GM12872 (cell line): ENCODE results near the gene SIRT3.

Experiments
- TF ChIP-seq, protein P1 (sequence below): IDR thresholded peaks from 3 replicates; pipeline ENCODE4 v1.5.1; 2011; ENCODE audit warnings: low read depth, mild to moderate bottlenecking, low read length, moderate library complexity; ENCODE audit not compliant: insufficient read depth

Gene SIRT3

DNA sequence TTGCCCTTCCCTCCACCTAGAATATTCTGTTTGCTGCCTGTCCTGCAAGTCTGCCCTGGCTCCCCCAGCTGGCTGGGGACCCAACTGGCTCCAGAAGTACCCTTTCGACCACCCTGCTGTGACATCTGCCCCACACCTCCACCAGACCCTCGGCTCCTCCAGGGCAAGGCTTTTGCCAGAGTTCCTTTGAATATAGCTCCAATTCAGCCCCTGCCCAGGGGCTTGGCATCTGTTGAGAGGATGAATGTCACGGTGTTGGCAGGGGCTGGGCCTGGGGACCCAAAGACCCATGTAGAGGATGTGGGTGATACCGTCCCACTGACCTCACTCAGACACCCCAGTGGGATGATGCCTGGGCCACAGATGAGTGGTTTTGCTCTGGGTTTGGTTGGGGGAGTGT, 46.0 kb upstream of the SIRT3 start:
- TF ChIP-seq, protein P1, sequence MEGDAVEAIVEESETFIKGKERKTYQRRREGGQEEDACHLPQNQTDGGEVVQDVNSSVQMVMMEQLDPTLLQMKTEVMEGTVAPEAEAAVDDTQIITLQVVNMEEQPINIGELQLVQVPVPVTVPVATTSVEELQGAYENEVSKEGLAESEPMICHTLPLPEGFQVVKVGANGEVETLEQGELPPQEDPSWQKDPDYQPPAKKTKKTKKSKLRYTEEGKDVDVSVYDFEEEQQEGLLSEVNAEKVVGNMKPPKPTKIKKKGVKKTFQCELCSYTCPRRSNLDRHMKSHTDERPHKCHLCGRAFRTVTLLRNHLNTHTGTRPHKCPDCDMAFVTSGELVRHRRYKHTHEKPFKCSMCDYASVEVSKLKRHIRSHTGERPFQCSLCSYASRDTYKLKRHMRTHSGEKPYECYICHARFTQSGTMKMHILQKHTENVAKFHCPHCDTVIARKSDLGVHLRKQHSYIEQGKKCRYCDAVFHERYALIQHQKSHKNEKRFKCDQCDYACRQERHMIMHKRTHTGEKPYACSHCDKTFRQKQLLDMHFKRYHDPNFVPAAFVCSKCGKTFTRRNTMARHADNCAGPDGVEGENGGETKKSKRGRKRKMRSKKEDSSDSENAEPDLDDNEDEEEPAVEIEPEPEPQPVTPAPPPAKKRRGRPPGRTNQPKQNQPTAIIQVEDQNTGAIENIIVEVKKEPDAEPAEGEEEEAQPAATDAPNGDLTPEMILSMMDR, result no peak

DNA sequence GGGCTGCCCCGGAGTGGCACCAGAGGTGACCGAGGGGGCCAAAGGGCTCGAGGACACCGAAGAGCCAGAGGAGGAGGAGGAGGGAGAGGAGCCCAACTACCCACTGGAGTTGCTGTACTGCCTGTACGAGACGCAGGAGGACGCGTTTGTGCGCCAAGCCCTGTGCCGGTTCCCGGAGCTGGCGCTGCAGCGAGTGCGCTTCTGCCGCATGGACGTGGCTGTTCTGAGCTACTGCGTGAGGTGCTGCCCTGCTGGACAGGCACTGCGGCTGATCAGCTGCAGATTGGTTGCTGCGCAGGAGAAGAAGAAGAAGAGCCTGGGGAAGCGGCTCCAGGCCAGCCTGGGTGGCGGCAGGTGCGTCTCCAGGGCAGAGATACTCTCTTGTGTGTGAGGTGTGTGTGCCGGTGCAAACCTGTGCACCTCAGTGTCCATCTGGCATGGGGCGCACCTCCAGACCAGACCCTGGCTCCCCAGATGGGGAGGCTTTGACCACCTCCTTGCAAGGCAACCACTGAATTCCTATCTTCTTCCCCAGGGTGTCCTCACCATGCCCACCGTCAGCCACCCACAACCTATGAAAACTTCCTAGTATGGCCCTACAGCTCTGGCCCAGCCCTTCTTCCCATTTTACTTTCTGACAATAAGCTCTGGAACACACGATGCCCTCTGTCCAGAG, 45.5 kb upstream of the SIRT3 start:
- TF ChIP-seq, protein P1, result no peak

DNA sequence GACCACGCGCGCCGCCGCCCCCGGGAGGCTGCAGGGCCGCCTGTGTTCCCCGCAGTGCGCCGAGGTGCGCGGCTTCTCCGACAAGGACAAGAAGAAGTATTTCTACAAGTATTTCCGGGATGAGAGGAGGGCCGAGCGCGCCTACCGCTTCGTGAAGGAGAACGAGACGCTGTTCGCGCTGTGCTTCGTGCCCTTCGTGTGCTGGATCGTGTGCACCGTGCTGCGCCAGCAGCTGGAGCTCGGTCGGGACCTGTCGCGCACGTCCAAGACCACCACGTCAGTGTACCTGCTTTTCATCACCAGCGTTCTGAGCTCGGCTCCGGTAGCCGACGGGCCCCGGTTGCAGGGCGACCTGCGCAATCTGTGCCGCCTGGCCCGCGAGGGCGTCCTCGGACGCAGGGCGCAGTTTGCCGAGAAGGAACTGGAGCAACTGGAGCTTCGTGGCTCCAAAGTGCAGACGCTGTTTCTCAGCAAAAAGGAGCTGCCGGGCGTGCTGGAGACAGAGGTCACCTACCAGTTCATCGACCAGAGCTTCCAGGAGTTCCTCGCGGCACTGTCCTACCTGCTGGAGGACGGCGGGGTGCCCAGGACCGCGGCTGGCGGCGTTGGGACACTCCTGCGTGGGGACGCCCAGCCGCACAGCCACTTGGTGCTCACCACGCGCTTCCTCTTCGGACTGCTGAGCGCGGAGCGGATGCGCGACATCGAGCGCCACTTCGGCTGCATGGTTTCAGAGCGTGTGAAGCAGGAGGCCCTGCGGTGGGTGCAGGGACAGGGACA, 44.8 kb upstream of the SIRT3 start:
- TF ChIP-seq, protein P1, result no peak

DNA sequence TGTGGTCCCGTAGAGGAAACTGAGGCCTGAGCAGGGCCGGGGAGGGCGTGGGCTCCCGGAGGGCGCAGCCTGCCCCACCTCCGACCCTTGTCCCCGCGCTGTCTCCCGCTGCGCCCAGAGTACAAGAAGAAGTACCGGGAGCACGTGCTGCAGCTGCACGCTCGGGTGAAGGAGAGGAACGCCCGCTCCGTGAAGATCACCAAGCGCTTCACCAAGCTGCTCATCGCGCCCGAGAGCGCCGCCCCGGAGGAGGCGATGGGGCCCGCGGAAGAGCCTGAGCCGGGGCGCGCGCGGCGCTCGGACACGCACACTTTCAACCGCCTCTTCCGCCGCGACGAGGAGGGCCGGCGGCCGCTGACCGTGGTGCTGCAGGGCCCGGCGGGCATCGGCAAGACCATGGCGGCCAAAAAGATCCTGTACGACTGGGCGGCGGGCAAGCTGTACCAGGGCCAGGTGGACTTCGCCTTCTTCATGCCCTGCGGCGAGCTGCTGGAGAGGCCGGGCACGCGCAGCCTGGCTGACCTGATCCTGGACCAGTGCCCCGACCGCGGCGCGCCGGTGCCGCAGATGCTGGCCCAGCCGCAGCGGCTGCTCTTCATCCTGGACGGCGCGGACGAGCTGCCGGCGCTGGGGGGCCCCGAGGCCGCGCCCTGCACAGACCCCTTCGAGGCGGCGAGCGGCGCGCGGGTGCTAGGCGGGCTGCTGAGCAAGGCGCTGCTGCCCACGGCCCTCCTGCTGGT, 44.0 kb upstream of the SIRT3 start:
- TF ChIP-seq, protein P1, result no peak

DNA sequence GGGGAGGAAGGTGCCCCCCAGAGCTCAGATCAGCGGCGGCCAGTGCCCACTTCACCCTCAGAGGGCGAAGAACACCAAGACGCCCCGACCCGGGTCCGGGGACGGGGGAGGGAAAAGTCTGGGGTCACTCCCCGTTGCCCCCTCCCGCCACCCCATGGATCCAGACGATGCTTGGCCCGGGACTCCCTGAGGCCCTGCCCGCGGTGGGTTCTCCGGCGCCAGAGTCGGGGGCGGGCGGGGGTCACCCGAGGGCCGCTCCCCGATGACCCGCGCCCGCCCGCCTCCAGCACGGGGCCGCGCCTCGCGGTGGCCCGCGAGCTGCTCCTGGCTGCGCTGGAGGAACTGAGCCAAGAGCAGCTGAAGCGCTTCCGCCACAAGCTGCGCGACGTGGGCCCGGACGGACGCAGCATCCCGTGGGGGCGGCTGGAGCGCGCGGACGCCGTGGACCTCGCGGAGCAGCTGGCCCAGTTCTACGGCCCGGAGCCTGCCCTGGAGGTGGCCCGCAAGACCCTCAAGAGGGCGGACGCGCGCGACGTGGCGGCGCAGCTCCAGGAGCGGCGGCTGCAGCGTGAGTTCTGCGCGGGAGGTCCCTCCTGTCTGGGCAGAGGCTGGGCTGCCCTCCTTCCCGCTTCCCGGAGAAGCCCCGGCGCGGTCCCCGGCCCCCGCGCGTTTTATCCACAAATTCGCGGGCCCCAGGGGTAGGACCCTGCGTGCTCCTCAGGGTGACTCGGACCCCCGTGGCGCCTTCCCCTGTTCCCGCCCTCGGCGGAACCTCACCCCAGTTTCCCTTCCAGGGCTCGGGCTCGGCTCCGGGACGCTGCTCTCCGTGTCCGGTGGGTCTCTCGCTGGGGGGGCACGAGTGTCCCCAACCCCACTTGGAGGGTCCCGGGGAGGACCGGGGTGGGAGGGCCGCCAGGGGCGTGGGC, 43.2 kb upstream of the SIRT3 start:
- TF ChIP-seq, protein P1, result no peak

DNA sequence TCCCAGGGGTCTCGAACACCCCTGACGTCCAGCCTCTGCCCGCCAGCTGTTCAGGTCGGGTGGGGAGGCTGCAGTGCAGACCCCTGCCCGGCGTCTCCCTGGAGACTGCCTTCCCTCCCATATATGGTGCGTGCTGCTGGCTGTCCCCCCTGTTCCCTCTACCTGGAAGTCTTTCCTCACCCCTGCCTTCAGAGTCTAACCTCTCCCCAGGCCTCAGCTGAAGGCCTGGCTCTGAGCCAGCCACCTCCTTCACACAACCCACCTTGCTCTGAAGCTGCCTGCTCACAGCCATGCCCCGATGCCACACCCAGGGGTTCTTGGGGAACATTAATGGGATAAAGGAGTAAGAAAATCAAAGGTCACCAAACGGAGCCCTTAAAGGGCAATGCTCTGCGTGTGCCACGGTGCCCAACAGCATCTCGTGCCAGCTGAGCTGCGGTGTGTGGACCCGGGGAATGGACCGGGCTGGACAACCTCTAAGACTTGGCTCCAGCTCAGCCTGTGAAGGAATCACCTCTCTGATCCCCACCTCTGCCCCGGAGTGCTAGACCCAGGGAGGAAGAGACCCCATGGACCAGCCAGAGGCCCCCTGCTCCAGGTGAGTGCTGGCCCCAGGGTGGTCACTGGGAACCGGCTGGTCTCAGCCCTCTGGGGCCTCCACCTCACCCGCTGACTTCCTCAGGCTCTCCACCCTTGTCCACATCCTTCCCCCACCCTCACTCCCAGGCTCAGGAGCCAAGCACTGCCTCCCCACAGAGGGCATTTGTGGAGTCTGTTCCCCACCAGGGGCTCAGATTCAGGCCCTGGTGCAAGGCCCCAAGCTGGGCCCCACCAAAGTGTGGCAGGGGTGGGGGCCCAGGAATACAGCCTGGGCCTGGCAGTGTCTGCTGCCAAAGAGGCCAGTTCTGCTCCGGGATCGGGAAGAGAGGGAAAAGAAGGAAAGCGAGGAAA, 42.1 kb upstream of the SIRT3 start, which contains the start of gene NLRP6:
Gene NLRP6, plus strand, starts transcription at position 407 of the 951 bp plus-strand sequence. Its CDS starts 163 bp downstream, at position 570.
- TF ChIP-seq, protein P1, result no peak
